Heart right ventricle (tissue), 16 donors: Measurements from ENCODE around the gene RAB6B. TPM values are rescaled to one million over a fixed set of nuclear protein-coding genes. Genes with fewer than 3 reads are reported as not detected.
A peak's percentile ranks its signal among the peaks of the same experiment; 100 is the strongest.

Experiments
- ATAC-seq, 8 donors: fragments of 200-7000 bp; cut with Tn5 transposase; one replicate each; pipeline ENCODE4 v1.9.1; 2020; ENCODE audit warnings: mild to moderate bottlenecking in 8 of 8, moderate library complexity in 8 of 8, moderate number of reproducible peaks in 1 of 8
- DNase-seq, 2 donors: peaks; one replicate each; pipeline ENCODE4 v3.0.0-alpha.2; 2020
- H3K27ac ChIP-seq, 10 donors: fragments of 200-600 bp; sonication (generic) in 2 of 10; one replicate each; pipeline versions ENCODE4 v1.5.0 to v1.8.0; 2020 to 2022; ENCODE audit warnings: mild to moderate bottlenecking in 3 of 10
- H3K27me3 ChIP-seq, 7 donors: fragments of 200-600 bp; one replicate each; pipeline ENCODE4 v1.8.0; 2021 to 2022; ENCODE audit warnings: mild to moderate bottlenecking in 2 of 7
- H3K36me3 ChIP-seq, 9 donors: fragments of 200-600 bp; sonication (generic) in 1 of 9; one replicate each; pipeline versions ENCODE4 v1.5.0 to v1.8.0; 2020 to 2022; ENCODE audit warnings: mild to moderate bottlenecking in 2 of 9
- H3K4me1 ChIP-seq, 9 donors: fragments of 200-600 bp; sonication (generic) in 1 of 9; one replicate each; pipeline versions ENCODE4 v1.5.0 to v1.8.0; 2020 to 2022; ENCODE audit warnings: mild to moderate bottlenecking in 4 of 9
- H3K4me3 ChIP-seq, 10 donors: fragments of 200-600 bp; sonication (generic) in 2 of 10; one replicate each; pipeline versions ENCODE4 v1.5.0 to v1.8.0; 2020 to 2022; ENCODE audit warnings: mild to moderate bottlenecking in 7 of 10, moderate library complexity in 2 of 10
- H3K9me3 ChIP-seq, 11 donors: fragments of 200-600 bp in 10 of 11; sonication (generic) in 2 of 11; one replicate each; pipeline versions ENCODE4 v1.5.0 to v1.8.0; 2013 to 2022; ENCODE audit warnings: mild to moderate bottlenecking in 2 of 11, control low read depth in 1 of 11, moderate library complexity in 1 of 11
- CTCF ChIP-seq, 9 donors: fragments of 200-600 bp; sonication (generic) in 2 of 9; IDR thresholded peaks; one replicate each; pipeline versions ENCODE4 v1.5.0 to v1.8.0; 2021 to 2022; ENCODE audit warnings: antibody characterized with exemption in 9 of 9, mild to moderate bottlenecking in 5 of 9, moderate library complexity in 1 of 9
- WGBS, 2 donors: extraction: QIAGEN DNeasy Blood & Tissue Kit; methylation state at CpG; one replicate each; pipeline ENCODE4 v1.1.7; 2013; ENCODE audit warnings: inconsistent platforms in 1 of 2; 5-methylcytosine and 5-hydroxymethylcytosine counted together
- intact Hi-C, 10 donors: fragments of 100-400 bp; cut with DNase I; formaldehyde crosslinking; loops; one replicate each; pipeline versions ENCODE4 v1.11.1 to v1.14.2; 2022
- polyA plus RNA-seq, 2 donors: library from polyadenylated mRNA; stranded (reverse); fragments of 200-250 nt; gene quantifications; one replicate each; pipeline ENCODE4 v1.2.3, GENCODE V29; 2013
- total RNA-seq, 10 donors: library from RNA; stranded (reverse); fragmentation: NEBNext Ultra II Directional in 3 of 10; extraction: Animal tissue kit (Norgen Biotek cat#: 25700) in 3 of 10; gene quantifications; one replicate each; pipeline versions ENCODE4 v1.2.1 to v1.2.4, GENCODE V29; 2021 to 2023
- donor health status: Arrhythmogenic right ventricular cardiomyopathy.
- donor health status: ischemic (EF 13 %, LVEDD 7.1; RV severe dilation, severe dysfunction).
- donor health status: healthy with polysubstance abuse.
- donor health status: DM: no; HTN: yes; CAD: no.
- donor health status: DM: no; HTN: no; CAD: no.
- donor health status: ischemic (EF 25% LVEDD 6.9; RV normal size, moderate dysfunction).
- donor health status: ischemic (EF 25% LVEDD 5.7; RV mildly dilated, moderate dysfunction).
- donor health status: healthy.
- donor health status: DM: yes; HTN: yes; CAD: no.
- donor health status: Ischemic cardiomyopathy.
- donor health status: ischemic (EF 35%, LVEDD 5.7; RV mildly dilated, moderate dysfunction).
- donor health status: nonischemic (EF 11% LVEDD 7.7; RV severe dilation, severe dysfunction).
- donor health status: DM: yes; HTN: yes; CAD: no.
- donor health status: PGD.
- donor health status: ischemic (EF 29% LVEDD 5.4; RV normal size, mild dysfunction).
- donor health status: nonischemic (EF 23%, LVEDD 6.1; RV moderate dilation, normal function).

The RAB6B gene
- total and polyA plus RNA-seq, 12 donors, result 7.0 to 73.8 (median 44.2) TPM

GRCh38 chr3:133897547-133897946 is 1.9 kb upstream of the RAB6B start:
- Histone ChIP-seq H3K27me3 (peaks cover 0 to 52% (median 8%) of the 10 kb centered on the region in 7 donors), H3K4me1 (peaks cover 14 to 34% (median 23%) of the 10 kb centered on the region in 9 donors), H3K27ac (no peak overlapping the region), H3K4me3 (no peak overlapping the region), H3K9me3 (no peaks in the 10 kb centered on the region), H3K36me3 (no peaks in the 10 kb centered on the region)
- TF ChIP-seq CTCF (IDR thresholded peaks at IDR 0.05), result no peak
- 66 to 78% methylated on average over 7 of the region's 7 CpGs for WGBS, 2 donors
- no peak for DNase-seq
- no peak for ATAC-seq
- intact Hi-C loops, result loop anchor here in 6 of 10 donors (2.0 to 10.0 kb wide), 4 partner anchors 70 to 233 kb away; partner anchors contain the start of gene TOPBP1 (in 1 of the 6)

GRCh38 chr3:133896002-133896761 is 500 bp upstream of the RAB6B start:
- TF ChIP-seq CTCF (IDR thresholded peaks at IDR 0.05), result no peak
- DNase-seq (no peak), ATAC-seq (peak in 1 of 8 donors; percentile 8)
- Histone ChIP-seq H3K27me3 (peaks cover 0 to 52% (median 8%) of the 10 kb centered on the region in 7 donors), H3K4me3 (peak overlapping the region; percentile 44 to 90 (median 70)), H3K9me3 (no peaks in the 10 kb centered on the region), H3K27ac (peak overlapping the region in 9 of 10 donors; percentile 31 to 73 (median 51)), H3K4me1 (peaks cover 14 to 46% (median 23%) of the 10 kb centered on the region in 9 donors), H3K36me3 (no peaks in the 10 kb centered on the region)
- WGBS, 2 donors, result 16 to 18% methylated on average over 37 of the region's 37 CpGs
- intact Hi-C loops, result loop anchor here in 6 of 10 donors (2.0 to 10.0 kb wide), 4 partner anchors 69 to 231 kb away; partner anchors contain the start of gene TOPBP1 (in 1 of the 6)

- H3K4me3 ChIP-seq, result peak overlapping the region; percentile 44 to 90 (median 70)
- ATAC-seq (peak in 7 of 8 donors; percentile 2 to 24 (median 12)), DNase-seq (peak; percentile 15 to 34)
- H3K36me3 ChIP-seq, result no peaks in the 10 kb centered on the region
- H3K27me3 ChIP-seq, result peaks cover 0 to 52% (median 8%) of the 10 kb centered on the region in 7 donors
- WGBS, 2 donors, result 18 to 19% methylated on average over 51 to 52 of the region's 52 CpGs
- intact Hi-C loops, result loop anchor here in 5 of 10 donors (5.0 to 10.0 kb wide), 3 partner anchors 67 to 230 kb away; partner anchors contain the start of gene TOPBP1 (in 1 of the 5)
- TF ChIP-seq CTCF (IDR thresholded peaks at IDR 0.05), result no peak
- H3K27ac ChIP-seq, result peak overlapping the region in 9 of 10 donors; percentile 24 to 73 (median 51)
- no peaks in the 10 kb centered on the region for H3K9me3 ChIP-seq
- peaks cover 14 to 49% (median 23%) of the 10 kb centered on the region in 9 donors for H3K4me1 ChIP-seq
Measured at GRCh38 chr3:133894353-133895207, 1.1 kb downstream of the RAB6B start.
